Ammon's horn (tissue), 1 donor: Measurements from ENCODE around the gene CCR7.
"Not testable (repeated sequence)": the region's sequence is repeated elsewhere in the genome, so short reads cannot be mapped to it uniquely, and the experiment has no call there.

Experiments
- DNase-seq: peaks from one replicate; pipeline ENCODE4 v3.0.0-alpha.2; 2016; ENCODE audit warnings: low spot score

Gene CCR7

DNA sequence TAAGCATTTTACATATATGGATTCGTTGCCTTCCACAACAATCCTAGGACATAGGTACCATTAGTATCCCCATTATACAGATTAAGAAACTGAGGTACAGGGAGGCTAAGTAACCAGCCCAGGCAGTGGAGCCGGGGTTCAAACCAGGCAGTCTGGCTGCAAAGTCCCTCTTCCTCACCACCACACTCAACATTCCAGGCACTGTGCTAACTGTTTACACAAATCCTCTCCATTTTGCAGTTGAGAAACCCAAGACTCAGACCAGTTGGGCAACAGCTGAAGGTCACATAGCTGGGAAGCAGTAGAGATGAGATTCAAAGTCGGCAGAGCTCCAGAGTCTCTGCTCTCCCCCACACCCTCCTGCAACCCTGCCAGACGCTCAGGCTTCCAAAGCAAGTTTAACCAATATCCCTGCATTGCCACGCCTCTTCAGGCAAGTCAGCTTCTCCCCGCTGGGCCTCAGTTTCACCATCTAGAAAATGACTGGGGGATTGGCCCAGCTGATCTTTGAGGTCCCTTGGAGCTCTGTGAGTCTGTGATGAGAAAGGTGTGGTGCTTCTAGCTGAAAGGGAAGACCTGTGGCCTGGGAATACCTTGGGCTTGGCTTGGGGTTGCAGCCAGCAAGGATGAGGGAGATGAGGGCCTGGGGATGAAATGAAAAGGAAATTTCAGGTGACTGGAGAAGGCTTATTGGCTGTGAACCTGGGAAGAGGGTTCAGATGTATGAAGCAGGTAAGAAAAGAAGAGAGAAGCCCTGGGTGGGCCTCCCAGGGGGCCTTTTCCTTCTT lies 14.0 kb downstream of the CCR7 start:
- DNase-seq = no peak

GRCh38 chr17:40550608-40551007 lies 14.7 kb downstream of the CCR7 start:
- DNase-seq = no peak

- DNase-seq = no peak
Measured at GRCh38 chr17:40548982-40549685, 16.1 kb downstream of the CCR7 start.

DNA sequence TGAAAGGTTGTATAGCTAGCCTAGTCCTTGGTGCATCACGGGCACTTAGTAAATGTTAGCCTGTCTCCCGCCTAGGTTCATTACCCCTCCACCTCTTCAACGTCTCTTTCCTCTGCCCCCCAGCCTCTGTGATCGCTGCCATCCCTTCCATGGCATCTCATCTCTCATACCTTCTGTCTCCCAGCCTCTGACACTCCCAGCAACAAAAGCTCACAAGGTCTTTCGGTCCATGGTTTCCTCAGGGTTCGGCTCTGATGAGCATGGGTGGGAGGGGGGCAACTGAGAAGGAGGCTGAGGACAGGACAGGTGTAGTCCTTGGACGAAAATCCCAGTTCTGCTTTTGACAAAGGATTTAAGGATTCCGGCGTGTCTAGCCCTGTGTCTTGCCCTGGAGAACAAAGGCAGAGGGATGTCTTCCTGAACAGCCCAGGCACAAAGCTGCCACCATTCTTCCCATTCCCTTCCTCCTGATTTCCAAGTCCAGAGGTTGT lies 16.7 kb downstream of the CCR7 start:
- DNase-seq = no peak

DNA sequence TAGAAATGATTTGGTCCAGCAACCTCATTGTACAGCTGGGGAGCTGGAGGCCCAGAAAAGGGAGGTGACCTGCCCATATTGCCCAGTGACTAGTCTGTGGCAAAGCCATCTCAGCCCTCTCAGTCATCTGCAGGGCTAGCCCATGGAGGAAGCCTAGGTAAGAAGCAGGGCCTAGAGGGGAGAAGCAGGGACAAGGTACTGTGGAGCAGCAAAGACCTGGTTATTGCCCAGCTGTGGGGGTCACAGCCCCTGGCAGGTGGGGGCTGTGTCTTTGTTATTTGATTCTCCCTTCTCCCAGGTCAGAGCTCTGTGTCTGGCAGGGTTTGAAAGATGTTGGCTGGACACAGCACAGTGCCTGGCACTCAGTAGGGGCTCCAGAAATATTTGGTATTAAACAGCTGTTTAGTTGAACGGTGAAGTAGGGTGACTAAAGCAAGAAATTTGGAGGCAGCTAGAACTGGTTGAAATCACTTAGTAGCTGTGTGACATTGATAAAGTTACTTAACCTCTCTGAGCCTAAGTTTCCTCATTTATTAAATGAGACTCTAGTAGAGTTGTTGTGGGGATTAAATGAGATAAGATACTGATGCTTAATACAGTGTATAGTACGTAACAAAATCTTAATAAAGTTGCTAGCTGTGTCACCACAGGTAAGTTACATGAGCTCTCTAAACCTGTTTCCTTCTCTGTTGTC lies 17.3 kb downstream of the CCR7 start:
- no peak for DNase-seq

DNA sequence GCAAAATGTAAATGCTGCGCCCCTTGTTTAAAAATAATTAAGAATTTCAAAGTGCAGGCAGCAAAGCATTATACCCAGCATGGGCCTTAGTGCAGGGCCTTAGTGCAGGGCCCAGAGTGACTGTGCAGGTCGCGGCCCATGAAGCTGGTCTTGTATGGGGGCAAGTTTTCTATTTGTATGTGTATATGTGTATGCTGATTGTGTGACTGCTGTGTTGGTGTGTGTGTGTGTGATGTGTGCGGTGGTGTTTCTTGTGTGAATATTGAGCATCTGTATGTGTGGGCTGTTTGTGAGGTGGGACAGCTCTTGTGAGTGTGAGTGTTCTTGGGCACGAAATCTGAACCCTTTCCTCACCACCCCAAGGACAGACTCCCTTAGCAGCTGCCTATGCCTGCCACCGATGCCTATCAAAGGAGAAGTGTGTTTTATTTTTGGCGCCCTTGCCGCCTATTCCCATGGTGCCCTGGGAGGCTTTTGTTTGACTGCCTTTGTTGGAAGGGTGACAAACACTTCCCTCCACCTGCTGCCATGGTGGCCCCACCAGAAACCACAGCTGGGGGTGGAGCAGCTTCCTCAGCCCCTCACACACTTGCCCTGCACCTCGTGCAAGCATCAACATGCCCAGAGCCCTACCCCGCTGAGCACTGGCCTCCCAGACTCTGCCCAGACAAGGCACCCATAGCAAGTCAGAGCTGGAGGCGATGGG lies 18.0 kb downstream of the CCR7 start:
- no peak for DNase-seq

GRCh38 chr17:40546497-40546896 lies 18.8 kb downstream of the CCR7 start:
- DNase-seq = not testable (repeated sequence)

DNA sequence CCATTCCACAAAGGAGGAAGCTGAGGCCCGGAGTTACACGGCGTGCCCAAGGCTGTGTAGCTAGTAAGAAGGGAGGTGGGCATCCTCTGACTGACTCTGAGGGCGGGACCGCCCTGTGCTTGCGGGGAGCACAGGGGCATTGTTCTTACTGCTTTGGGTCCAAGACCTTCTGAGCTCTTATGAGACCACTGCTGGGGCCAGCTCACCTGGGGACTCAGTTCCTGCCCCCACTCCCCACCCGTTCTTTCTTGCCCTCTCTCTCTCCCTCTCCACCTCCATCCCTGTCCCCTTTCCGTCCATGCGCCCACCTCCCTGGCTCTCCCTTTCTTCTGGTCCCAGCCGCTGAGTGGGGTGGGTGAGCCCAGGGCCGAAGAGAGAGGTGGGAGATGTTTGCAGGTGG lies 19.6 kb downstream of the CCR7 start:
- no peak for DNase-seq

- peak; percentile 50 for DNase-seq
Measured at GRCh38 chr17:40542558-40543411, 22.5 kb downstream of the CCR7 start.

DNA sequence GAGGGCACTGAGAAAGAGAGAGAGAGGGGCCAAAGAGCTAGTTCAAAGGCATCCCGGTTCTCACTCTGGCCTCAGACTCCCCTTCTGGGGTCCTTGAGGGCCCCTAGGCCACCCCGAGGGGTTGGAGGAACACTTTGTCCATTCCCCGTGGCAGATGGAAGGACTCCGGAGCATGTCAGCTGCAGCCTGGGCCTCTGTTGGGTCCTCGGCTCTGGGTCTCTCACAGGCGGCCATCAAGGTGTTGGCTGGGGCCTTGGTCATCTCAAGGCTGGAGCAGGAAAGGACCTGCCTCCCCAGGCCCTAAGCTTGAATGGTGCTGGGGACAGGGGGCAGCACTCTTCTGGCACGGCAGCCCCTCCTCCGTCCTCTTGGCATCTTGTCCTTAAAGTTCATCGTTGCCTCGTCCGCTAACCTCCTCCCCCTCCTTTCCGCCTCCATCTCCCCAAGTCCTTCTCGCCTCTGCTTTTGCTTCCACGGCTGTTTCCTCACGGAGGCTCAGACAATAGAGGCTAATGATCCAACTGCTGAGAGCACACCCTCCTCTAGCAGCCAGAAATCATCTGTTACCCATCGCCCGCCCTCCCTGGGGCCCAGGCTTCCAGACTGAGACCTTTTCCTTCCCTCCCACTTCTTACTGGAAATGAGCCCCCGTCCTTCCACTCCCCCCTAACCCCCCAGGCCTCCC lies 23.3 kb downstream of the CCR7 start:
- DNase-seq = no peak

DNA sequence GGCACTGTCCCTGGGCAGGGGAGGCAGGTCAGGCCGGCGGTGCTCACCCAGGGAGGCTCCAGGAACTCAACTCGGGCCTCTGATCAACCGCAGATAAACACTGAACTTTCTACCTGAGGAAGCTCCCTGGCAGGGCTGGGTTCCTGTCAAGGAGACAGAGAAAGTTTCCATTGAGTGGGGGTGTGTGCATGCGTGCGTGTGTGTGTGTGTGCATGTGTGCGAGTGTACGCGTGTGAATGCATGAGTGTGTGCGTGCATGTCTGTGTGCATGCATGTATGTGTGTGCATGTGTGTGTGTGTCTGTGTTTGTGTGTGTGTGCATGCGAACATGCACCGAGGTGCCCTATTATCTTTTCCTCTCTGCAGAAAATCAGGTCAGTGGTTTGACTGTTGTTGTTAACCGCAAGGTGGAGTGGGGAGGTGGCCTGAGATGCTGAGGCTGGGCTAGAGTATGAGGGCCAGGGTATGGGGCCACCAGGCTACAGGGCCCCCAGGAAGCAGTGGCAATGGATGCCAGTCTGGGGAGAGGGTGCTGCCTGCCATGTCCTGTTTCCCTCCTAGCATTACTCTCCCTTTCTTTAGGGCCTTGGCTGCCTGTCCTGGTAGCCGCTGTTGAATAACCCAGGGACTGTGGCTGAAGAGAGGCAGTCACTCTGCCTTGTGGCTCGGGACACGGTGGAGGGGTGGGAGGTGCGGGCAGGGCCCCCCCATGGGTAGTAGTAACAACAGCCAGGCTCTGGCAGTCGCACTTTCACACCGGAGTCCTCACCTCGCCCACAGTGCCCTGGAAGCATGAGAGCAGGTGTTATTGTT lies 24.0 kb downstream of the CCR7 start:
- no peak for DNase-seq

GRCh38 chr17:40540448-40540847 lies 24.8 kb downstream of the CCR7 start:
- DNase-seq = no peak

- no peak for DNase-seq
Measured at GRCh38 chr17:40539711-40540411, 25.4 kb downstream of the CCR7 start.

DNA sequence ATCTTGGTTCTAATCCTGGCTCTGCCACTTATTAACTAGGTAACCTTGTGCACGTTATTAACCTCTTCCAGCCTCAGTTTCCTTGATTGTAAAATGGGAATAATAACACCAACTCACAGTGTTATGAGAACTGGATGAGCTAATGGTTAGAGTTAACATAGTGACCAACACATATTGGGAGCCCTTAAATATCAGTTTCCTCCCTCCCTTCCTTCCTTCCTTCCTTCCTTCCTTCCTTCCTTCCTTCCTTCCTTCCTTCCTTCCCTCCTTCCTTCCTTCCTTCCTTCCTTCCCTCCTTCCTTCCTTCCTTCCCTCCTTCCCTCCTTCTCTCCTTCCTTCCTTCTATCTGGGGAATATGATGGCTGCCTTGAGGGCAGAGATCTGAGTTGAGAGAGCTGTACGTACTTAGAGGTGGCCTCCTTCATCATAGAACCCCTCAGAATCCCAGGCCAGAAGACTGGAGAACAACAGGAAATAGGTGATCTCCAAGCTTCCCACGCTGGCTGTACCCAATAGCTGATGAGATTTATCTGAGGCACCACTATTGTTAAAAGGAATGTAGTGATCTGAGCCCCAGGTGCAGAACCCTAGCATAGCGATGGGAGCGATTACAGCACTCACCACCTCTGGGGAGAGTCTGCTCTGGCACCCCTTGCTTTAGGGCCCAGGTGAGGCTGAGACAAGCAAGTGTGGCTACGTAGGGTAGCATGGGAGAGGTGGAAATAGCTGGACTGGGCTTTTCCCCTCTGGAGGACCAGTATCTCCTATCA lies 26.2 kb downstream of the CCR7 start:
- no peak for DNase-seq

DNA sequence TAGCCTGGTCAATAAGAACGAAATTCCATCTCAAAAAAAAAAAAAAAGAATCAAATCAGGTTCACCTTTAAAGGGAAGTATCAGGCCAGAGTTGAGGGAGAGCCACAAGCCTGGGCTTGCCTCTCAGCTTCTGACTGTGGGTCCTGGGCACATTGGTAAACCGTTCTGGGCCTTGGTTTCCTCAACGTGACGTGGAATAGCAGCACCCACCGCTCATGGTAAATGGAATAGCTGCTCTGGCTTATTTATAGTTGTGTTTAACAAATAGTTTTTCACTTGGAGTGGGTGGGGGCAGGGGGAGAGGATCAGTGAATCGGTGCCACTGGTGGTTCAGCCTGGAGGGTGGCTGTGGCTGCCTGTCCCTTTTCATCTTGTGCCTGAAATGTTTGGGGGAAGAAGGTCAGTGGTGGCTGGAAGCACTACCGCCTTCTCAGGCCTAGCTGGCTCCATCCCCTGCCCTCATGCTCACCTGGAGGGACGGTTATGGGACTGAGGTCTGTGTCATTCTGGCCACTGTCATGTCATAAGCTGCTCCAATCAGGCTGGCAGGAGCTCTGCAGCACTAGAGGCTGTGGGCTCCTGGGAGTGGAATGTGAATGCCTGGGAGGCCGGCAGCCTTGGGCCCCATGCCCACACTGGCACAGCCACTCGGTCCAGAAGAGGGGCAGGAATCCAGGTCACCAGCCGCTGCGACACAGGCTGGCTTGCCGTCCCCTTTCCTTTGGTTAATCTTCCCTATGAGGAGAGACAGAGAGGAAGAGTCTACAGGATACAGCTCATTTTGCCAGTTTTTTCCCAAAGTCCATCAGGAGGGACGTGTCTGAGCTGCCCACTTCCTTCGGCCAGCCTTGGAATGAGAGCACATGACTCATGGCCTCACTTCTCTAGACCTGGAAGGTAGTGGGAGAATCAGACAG lies 27.0 kb downstream of the CCR7 start:
- DNase-seq = peak; percentile 69

GRCh38 chr17:40536295-40537171 lies 28.7 kb downstream of the CCR7 start:
- DNase-seq = no peak
